ENCODE results near the gene HIBADH.

GRCh38 chr7:27650283-27650682, 12.4 kb downstream of the HIBADH start:
- TF ChIP-seq CTCF (IDR thresholded peaks at IDR 0.05; ENCODE audit: insufficient read depth, low read length) (no peak), POLR2AphosphoS5 (IDR thresholded peaks at IDR 0.05; ENCODE audit: low read depth) (no peak), GABPA (IDR thresholded peaks at IDR 0.05; ENCODE audit: low read depth) (no peak), REST (IDR thresholded peaks at IDR 0.05; ENCODE audit: insufficient replicate concordance, low read depth) (no peak), SPI1 (IDR thresholded peaks at IDR 0.05; ENCODE audit: borderline replicate concordance, low read depth) (no peak)
